Ishikawa (cell line): ENCODE results near the gene CIAO3.

Experiments used
- CEBPB ChIP-seq: IDR thresholded peaks from 2 replicates; pipeline ENCODE4 v1.6.1; 2012
- EGR1 ChIP-seq: IDR thresholded peaks from 2 replicates; pipeline ENCODE4 v1.6.1; 2012
- EP300 ChIP-seq: IDR thresholded peaks from 2 replicates; pipeline ENCODE4 v1.6.1; 2012; ENCODE audit warnings: borderline replicate concordance
- NFIC ChIP-seq: IDR thresholded peaks from 2 replicates; pipeline ENCODE4 v1.6.1; 2012
- RAD21 ChIP-seq: IDR thresholded peaks from 2 replicates; pipeline ENCODE4 v1.6.1; 2012; ENCODE audit warnings: low read depth
- REST ChIP-seq: IDR thresholded peaks from 2 replicates; pipeline ENCODE4 v1.6.1; 2012; ENCODE audit warnings: low read depth, mild to moderate bottlenecking
- TEAD4 ChIP-seq: IDR thresholded peaks from 2 replicates; pipeline ENCODE4 v1.6.1; 2012
- YY1 ChIP-seq: IDR thresholded peaks from 2 replicates; pipeline ENCODE4 v1.6.1; 2012; ENCODE audit warnings: low read depth

GRCh38 chr16:782766-783403, 42.1 kb upstream of the CIAO3 start:
- TF ChIP-seq EP300: peak; percentile 31; the same call in 1 of the 2 replicates
- no peak for TF ChIP-seq CEBPB
- no peak for TF ChIP-seq YY1
- no peak for TF ChIP-seq EGR1
- TF ChIP-seq NFIC: peak; percentile 82
- TF ChIP-seq RAD21: no peak
- no peak for TF ChIP-seq REST
- TF ChIP-seq TEAD4: 0 out of 2 replicates have a peak, but pooled peaks have one; percentile 4
